Ovary (tissue), 9 donors: Measurements from ENCODE around the gene ITGA3. TPM values are rescaled to one million over a fixed set of nuclear protein-coding genes. Genes with fewer than 3 reads are reported as not detected.

Experiments used
- DNase-seq, 5 donors: peaks; one replicate each; pipeline ENCODE4 v3.0.0-alpha.2; 2019 to 2020
- H3K27ac ChIP-seq, 2 donors: fragments of 200-600 bp; one replicate each; pipeline versions ENCODE4 v1.5.1 to v1.8.0; 2019 to 2022
- H3K27me3 ChIP-seq: fragments of 200-600 bp; one replicate; pipeline ENCODE4 v1.8.0; 2022
- H3K36me3 ChIP-seq: fragments of 200-600 bp; sonication (generic); one replicate; pipeline ENCODE4 v1.5.1; 2019
- H3K4me1 ChIP-seq: one replicate; pipeline ENCODE4 v1.8.1; 2013; ENCODE audit warnings: mild to moderate bottlenecking, moderate library complexity; ENCODE audit not compliant: insufficient read depth
- H3K4me3 ChIP-seq: fragments of 200-600 bp; sonication (generic); one replicate; pipeline ENCODE4 v1.5.1; 2017
- H3K9me3 ChIP-seq, 2 donors: fragments of 200-600 bp in 1 of 2; sonication (generic) in 1 of 2; one replicate each; pipeline versions ENCODE4 v1.5.1 to v1.8.1; 2013 to 2019; ENCODE audit warnings: mild to moderate bottlenecking in 1 of 2, moderate library complexity in 1 of 2
- EP300 ChIP-seq: sonication (generic); formaldehyde crosslinking; IDR thresholded peaks from one replicate; pipeline ENCODE4 v1.6.1; 2017; ENCODE audit warnings: antibody characterized with exemption
- POLR2A ChIP-seq: fragments of 450-650 bp; IDR thresholded peaks from one replicate; pipeline ENCODE4 v1.6.1; 2017; ENCODE audit warnings: antibody characterized with exemption, mild to moderate bottlenecking, moderate library complexity
- WGBS, 3 donors: extraction: QIAGEN DNeasy Blood & Tissue Kit in 1 of 3; methylation state at CpG; one replicate each; pipeline versions ENCODE4 v1.1.5 to v1.1.7; 2013 to 2017; 5-methylcytosine and 5-hydroxymethylcytosine counted together
- intact Hi-C, 4 donors: fragments of 100-400 bp; cut with DNase I; formaldehyde crosslinking; loops; one replicate each; pipeline versions ENCODE4 v1.11.0 to v1.15.1; 2022 to 2023
- polyA plus RNA-seq, 2 donors: library from polyadenylated mRNA; stranded (reverse); fragments of 200-250 nt in 1 of 2; fragments of 350-450 nt in 1 of 2; fragmentation: Illumina TruSeq in 1 of 2; extraction: RNeasy Lipid Tissue Mini Kit (QIAGEN cat#74804) in 1 of 2; gene quantifications; one replicate each; pipeline ENCODE4 v1.2.3, GENCODE V29; 2013 to 2014
- total RNA-seq, 7 donors: library from RNA; depleted of rRNA in 2 of 7; stranded (reverse); fragments of >200 nt in 2 of 7; fragmentation: NEBNext Ultra II Directional in 3 of 7; extraction: Animal tissue kit (Norgen Biotek cat#: 25700) in 3 of 7; gene quantifications; one replicate each; pipeline versions ENCODE4 v1.1.0 to v1.2.4, GENCODE V29; 2016 to 2023
- TF ChIP-seq, protein P1 (sequence below), 3 donors: fragments of 450-650 bp in 2 of 3; fragments of 200-600 bp in 1 of 3; IDR thresholded peaks; one replicate each; pipeline versions ENCODE4 v1.5.1 to v1.8.0; 2016 to 2022; ENCODE audit warnings: antibody characterized with exemption in 3 of 3, mild to moderate bottlenecking in 1 of 3
- donor health status: DM: no; HTN: no; CAD: no; lungs with moderate emphysema.
- donor health status: DM: no; HTN: no; CAD: no.
- donor health status: Bipolar disorder and iron deficiency.
- donor health status: DM: yes; HTN: yes; CAD: no.
- donor health status: DM: no; HTN: no; CAD: no.
- donor health status: DM: yes; HTN: yes; CAD: no.

ITGA3 gene
- total and polyA plus RNA-seq, 9 donors, result 23.6 to 132 (median 34.2) TPM

DNA sequence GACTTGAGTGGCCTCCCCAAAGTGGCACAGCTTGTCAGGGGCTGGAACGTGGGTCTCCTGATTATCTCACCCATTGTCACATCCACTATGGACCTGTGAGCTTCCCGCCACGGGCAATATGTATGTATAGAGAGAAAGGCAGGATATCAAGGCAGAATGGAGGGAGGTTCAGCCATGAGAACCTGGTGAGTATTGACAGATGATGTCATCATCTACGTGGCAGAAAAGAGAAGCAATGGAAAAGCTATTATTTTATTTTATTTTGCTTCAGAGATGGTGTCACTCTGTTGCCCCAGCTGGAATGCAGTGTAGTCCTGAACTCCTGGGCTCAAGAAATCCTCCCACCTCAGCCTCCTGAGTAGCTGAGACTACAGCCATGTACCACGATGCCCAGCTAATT lies 25.8 kb downstream of the ITGA3 start:
- no peaks in the 10 kb centered on the region for H3K9me3 ChIP-seq
- DNase-seq, result no peak
- no peak overlapping the region for H3K27ac ChIP-seq
- no peaks in the 10 kb centered on the region for H3K4me1 ChIP-seq
- no peaks in the 10 kb centered on the region for H3K27me3 ChIP-seq
- 73 to 79% (median 76%) methylated on average over 5 of the region's 5 CpGs for WGBS, 3 donors
- TF ChIP-seq EP300 (no peak), POLR2A (no peak)
- TF ChIP-seq, protein P1, sequence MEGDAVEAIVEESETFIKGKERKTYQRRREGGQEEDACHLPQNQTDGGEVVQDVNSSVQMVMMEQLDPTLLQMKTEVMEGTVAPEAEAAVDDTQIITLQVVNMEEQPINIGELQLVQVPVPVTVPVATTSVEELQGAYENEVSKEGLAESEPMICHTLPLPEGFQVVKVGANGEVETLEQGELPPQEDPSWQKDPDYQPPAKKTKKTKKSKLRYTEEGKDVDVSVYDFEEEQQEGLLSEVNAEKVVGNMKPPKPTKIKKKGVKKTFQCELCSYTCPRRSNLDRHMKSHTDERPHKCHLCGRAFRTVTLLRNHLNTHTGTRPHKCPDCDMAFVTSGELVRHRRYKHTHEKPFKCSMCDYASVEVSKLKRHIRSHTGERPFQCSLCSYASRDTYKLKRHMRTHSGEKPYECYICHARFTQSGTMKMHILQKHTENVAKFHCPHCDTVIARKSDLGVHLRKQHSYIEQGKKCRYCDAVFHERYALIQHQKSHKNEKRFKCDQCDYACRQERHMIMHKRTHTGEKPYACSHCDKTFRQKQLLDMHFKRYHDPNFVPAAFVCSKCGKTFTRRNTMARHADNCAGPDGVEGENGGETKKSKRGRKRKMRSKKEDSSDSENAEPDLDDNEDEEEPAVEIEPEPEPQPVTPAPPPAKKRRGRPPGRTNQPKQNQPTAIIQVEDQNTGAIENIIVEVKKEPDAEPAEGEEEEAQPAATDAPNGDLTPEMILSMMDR (IDR thresholded peaks at IDR 0.05), result no peak
- H3K36me3 ChIP-seq, result peaks cover 2% of the 10 kb centered on the region
- H3K4me3 ChIP-seq, result no peak overlapping the region
- intact Hi-C loops, result no loop called here

DNA sequence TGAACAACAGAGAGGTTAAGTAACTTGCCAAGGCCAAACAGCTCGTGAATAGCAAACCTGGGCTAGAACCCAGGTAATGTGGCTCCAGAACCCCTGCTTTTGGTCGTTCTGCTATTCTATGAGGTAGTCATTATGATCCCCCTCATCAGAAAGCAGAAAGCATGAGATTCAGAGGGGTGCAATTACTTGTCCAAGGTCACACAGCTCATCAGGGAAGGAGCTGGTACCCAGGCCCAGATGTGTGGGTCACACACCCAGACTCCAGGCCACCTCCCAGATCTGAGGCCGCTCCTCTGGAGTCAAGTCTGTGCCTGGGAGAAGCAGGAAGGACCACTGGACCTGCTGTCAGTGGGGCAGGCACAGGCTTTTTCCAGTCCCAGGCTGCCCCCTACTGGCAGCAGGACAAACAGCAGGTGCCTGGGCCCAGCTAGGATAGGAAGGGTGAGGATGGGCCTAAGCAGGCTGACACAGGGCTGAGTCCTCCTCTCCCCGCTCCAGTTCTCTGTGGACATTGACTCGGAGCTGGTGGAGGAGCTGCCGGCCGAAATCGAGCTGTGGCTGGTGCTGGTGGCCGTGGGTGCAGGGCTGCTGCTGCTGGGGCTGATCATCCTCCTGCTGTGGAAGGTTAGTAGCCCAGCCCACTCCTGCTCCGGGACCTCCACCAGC lies 31.5 kb downstream of the ITGA3 start:
- DNase-seq, result peak; percentile 66 to 86 (median 82)
- intact Hi-C loops, result loop anchor here in 2 of 4 donors (2.0 to 5.0 kb wide), 2 partner anchors 60 to 61 kb away; no protein-coding TSS in a partner anchor
- H3K9me3 ChIP-seq, result no peaks in the 10 kb centered on the region
- H3K36me3 ChIP-seq, result no peaks in the 10 kb centered on the region
- 37 to 46% (median 39%) methylated on average over 10 of the region's 10 CpGs for WGBS, 3 donors
- no peaks in the 10 kb centered on the region for H3K27me3 ChIP-seq
- no peak overlapping the region for H3K27ac ChIP-seq
- TF ChIP-seq POLR2A, result no peak
- TF ChIP-seq, protein P1 (IDR thresholded peaks at IDR 0.05), result peak; percentile 87 to 97 (median 94)
- H3K4me3 ChIP-seq, result no peak overlapping the region
- H3K4me1 ChIP-seq, result no peaks in the 10 kb centered on the region

DNA sequence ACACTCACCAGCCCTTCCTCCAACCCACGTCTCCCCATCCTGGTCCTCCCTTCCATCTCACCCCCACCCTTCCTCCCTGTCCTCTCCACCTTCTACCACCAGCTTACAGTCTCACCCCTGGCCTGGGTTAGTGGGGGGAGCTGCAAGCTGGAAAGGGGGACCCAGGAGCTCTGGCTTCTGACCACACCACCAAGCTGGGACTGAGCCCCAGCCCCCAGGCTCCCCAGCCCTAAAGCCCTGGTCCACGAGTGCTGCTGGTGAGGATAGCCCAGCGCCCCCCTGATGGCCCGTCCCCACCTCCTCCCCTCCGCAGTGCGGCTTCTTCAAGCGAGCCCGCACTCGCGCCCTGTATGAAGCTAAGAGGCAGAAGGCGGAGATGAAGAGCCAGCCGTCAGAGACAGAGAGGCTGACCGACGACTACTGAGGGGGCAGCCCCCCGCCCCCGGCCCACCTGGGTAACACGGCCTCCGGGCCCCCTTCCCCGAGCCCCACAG lies 32.0 kb downstream of the ITGA3 start:
- TF ChIP-seq, protein P1 (IDR thresholded peaks at IDR 0.05), result no peak
- TF ChIP-seq EP300, result no peak
- no peak for TF ChIP-seq POLR2A
- Histone ChIP-seq H3K27ac (no peak overlapping the region), H3K36me3 (no peaks in the 10 kb centered on the region), H3K4me3 (no peak overlapping the region), H3K27me3 (no peaks in the 10 kb centered on the region), H3K9me3 (no peaks in the 10 kb centered on the region), H3K4me1 (no peaks in the 10 kb centered on the region)
- intact Hi-C loops, result loop anchor here (2.0 to 5.0 kb wide), 2 partner anchors 61 kb away; no protein-coding TSS in a partner anchor
- WGBS, 3 donors, result 68 to 81% (median 68%) methylated on average over 19 of the region's 19 CpGs
- no peak for DNase-seq

DNA sequence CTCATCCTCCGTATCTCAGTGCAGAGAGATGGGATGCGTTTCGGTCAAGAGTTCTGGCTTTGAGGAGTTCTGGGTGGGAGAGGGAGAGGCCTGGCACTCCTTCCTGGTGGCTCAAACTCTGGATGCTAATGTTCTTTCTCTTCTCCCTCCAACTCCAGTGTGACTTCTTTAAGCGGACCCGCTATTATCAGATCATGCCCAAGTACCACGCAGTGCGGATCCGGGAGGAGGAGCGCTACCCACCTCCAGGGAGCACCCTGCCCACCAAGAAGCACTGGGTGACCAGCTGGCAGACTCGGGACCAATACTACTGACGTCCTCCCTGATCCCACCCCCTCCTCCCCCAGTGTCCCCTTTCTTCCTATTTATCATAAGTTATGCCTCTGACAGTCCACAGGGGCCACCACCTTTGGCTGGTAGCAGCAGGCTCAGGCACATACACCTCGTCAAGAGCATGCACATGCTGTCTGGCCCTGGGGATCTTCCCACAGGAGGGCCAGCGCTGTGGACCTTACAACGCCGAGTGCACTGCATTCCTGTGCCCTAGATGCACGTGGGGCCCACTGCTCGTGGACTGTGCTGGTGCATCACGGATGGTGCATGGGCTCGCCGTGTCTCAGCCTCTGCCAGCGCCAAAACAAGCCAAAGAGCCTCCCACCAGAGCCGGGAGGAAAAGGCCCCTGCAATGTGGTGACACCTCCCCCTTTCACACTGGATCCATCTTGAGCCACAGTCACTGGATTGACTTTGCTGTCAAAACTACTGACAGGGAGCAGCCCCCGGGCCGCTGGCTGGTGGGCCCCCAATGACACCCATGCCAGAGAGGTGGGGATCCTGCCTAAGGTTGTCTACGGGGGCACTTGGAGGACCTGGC lies 33.3 kb downstream of the ITGA3 start:
- 75 to 78% (median 77%) methylated on average over 25 of the region's 25 CpGs for WGBS, 3 donors
- Histone ChIP-seq H3K27me3 (no peaks in the 10 kb centered on the region), H3K4me1 (no peaks in the 10 kb centered on the region), H3K27ac (no peak overlapping the region), H3K4me3 (no peak overlapping the region), H3K36me3 (no peaks in the 10 kb centered on the region), H3K9me3 (no peaks in the 10 kb centered on the region)
- no peak for DNase-seq
- intact Hi-C loops, result loop anchor here in 3 of 4 donors (2.0 to 5.0 kb wide), 2 partner anchors 62 kb away; no protein-coding TSS in a partner anchor
- no peak for TF ChIP-seq EP300
- TF ChIP-seq POLR2A, result no peak
- TF ChIP-seq, protein P1 (IDR thresholded peaks at IDR 0.05), result no peak
